ENCODE measurements around the gene AMD1.

- TF ChIP-seq CTBP1 (IDR thresholded peaks at IDR 0.05; ENCODE audit: borderline replicate concordance) (no peak), TARDBP (IDR thresholded peaks at IDR 0.05) (no peak), ELF4 (IDR thresholded peaks at IDR 0.05) (no peak), FOXA1 (IDR thresholded peaks at IDR 0.05) (no peak), ARNT (IDR thresholded peaks at IDR 0.05) (no peak), BHLHE40 (IDR thresholded peaks at IDR 0.05; ENCODE audit: borderline replicate concordance) (no peak), FOXK2 (IDR thresholded peaks at IDR 0.05) (no peak), NFRKB (IDR thresholded peaks at IDR 0.05) (no peak), ZNF384 (IDR thresholded peaks at IDR 0.05) (no peak), HDGF (IDR thresholded peaks at IDR 0.05; ENCODE audit: borderline replicate concordance) (no peak), SP1 (IDR thresholded peaks at IDR 0.05) (no peak)
- TF ChIP-seq, protein P1, sequence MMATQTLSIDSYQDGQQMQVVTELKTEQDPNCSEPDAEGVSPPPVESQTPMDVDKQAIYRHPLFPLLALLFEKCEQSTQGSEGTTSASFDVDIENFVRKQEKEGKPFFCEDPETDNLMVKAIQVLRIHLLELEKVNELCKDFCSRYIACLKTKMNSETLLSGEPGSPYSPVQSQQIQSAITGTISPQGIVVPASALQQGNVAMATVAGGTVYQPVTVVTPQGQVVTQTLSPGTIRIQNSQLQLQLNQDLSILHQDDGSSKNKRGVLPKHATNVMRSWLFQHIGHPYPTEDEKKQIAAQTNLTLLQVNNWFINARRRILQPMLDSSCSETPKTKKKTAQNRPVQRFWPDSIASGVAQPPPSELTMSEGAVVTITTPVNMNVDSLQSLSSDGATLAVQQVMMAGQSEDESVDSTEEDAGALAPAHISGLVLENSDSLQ (IDR thresholded peaks at IDR 0.05) = no peak
Observed at GRCh38 chr6:110933912-110934311, 59.3 kb downstream of the AMD1 start.

All from HEK293T (cell line).